Measurements from ENCODE around the gene LMBR1L. TPM values are rescaled to one million over a fixed set of nuclear protein-coding genes. Genes with fewer than 3 reads are reported as not detected.
A peak's percentile ranks its signal among the peaks of the same experiment; 100 is the strongest.

Gene LMBR1L
- total RNA-seq, 1 experiment from 2014 or later: 27.8 TPM

GRCh38 chr12:49051373-49051764, 59.3 kb downstream of the LMBR1L start:
- ChIA-PET CTCF (no interaction called here), POLR2A (no interaction called here)
- Mint-ChIP-seq H3K36me3 (ENCODE audit: insufficient read depth, unreplicated experiment) (peaks cover 81% of the 10 kb centered on the region), H3K4me1 (ENCODE audit: insufficient read depth, unreplicated experiment) (peaks cover 20% of the 10 kb centered on the region), H3K27me3 (ENCODE audit: insufficient read depth, unreplicated experiment) (no peaks in the 10 kb centered on the region), H3K27ac (ENCODE audit: low read depth, unreplicated experiment) (no peak overlapping the region), H3K4me3 (ENCODE audit: unreplicated experiment) (no peak overlapping the region), H3K9me3 (ENCODE audit: unreplicated experiment) (no peaks in the 10 kb centered on the region)
- TF ChIP-seq CTCF (IDR thresholded peaks at IDR 0.05; ENCODE audit: unreplicated experiment): no peak
- DNase-seq (ENCODE audit: unreplicated experiment): no peak
- intact Hi-C loops (cut with micrococcal nuclease): no loop called here
- BruUV-seq (replicated peaks): no TSS peak

GRCh38 chr12:49050507-49051372, 59.9 kb downstream of the LMBR1L start:
- no peak for TF ChIP-seq CTCF (IDR thresholded peaks at IDR 0.05; ENCODE audit: unreplicated experiment)
- peaks cover 88% of the 10 kb centered on the region for H3K36me3 Mint-ChIP-seq (ENCODE audit: insufficient read depth, unreplicated experiment)
- H3K9me3 Mint-ChIP-seq (ENCODE audit: unreplicated experiment): no peaks in the 10 kb centered on the region
- ChIA-PET CTCF (no interaction called here), POLR2A (no interaction called here)
- DNase-seq (ENCODE audit: unreplicated experiment): no peak
- intact Hi-C loops (cut with micrococcal nuclease): no loop called here
- H3K27me3 Mint-ChIP-seq (ENCODE audit: insufficient read depth, unreplicated experiment): no peaks in the 10 kb centered on the region
- no peak overlapping the region for H3K4me3 Mint-ChIP-seq (ENCODE audit: unreplicated experiment)
- peaks cover 14% of the 10 kb centered on the region for H3K4me1 Mint-ChIP-seq (ENCODE audit: insufficient read depth, unreplicated experiment)
- no TSS peak for BruUV-seq (replicated peaks)
- no peak overlapping the region for H3K27ac Mint-ChIP-seq (ENCODE audit: low read depth, unreplicated experiment)

GRCh38 chr12:49049566-49050224, 61.0 kb downstream of the LMBR1L start:
- Mint-ChIP-seq H3K36me3 (ENCODE audit: insufficient read depth, unreplicated experiment) (peaks cover 90% of the 10 kb centered on the region), H3K9me3 (ENCODE audit: unreplicated experiment) (no peaks in the 10 kb centered on the region), H3K4me1 (ENCODE audit: insufficient read depth, unreplicated experiment) (peaks cover 8% of the 10 kb centered on the region), H3K27me3 (ENCODE audit: insufficient read depth, unreplicated experiment) (no peaks in the 10 kb centered on the region), H3K4me3 (ENCODE audit: unreplicated experiment) (no peak overlapping the region), H3K27ac (ENCODE audit: low read depth, unreplicated experiment) (peak overlapping the region; percentile 49)
- intact Hi-C loops (cut with micrococcal nuclease): no loop called here
- CTCF ChIA-PET: no interaction called here
- POLR2A ChIA-PET: no interaction called here
- DNase-seq (ENCODE audit: unreplicated experiment): peak; percentile 50
- BruUV-seq (replicated peaks): TSS peak; percentile 18
- no peak for TF ChIP-seq CTCF (IDR thresholded peaks at IDR 0.05; ENCODE audit: unreplicated experiment)

GRCh38 chr12:49048953-49049352, 61.7 kb downstream of the LMBR1L start:
- POLR2A ChIA-PET: interaction anchor here (0.5 to 1.4 kb wide), 3 partner anchors 10 to 1153 kb away, joined by 4 to 9 read pairs (median 4); no protein-coding TSS in a partner anchor
- H3K4me1 Mint-ChIP-seq (ENCODE audit: insufficient read depth, unreplicated experiment): peaks cover 8% of the 10 kb centered on the region
- H3K27me3 Mint-ChIP-seq (ENCODE audit: insufficient read depth, unreplicated experiment): no peaks in the 10 kb centered on the region
- CTCF ChIA-PET: interaction anchor here (0.6 kb wide), 1 partner anchor 8 kb away, joined by 3 read pairs; no protein-coding TSS in a partner anchor
- H3K36me3 Mint-ChIP-seq (ENCODE audit: insufficient read depth, unreplicated experiment): peaks cover 90% of the 10 kb centered on the region
- no peaks in the 10 kb centered on the region for H3K9me3 Mint-ChIP-seq (ENCODE audit: unreplicated experiment)
- intact Hi-C loops (cut with micrococcal nuclease): no loop called here
- no peak overlapping the region for H3K27ac Mint-ChIP-seq (ENCODE audit: low read depth, unreplicated experiment)
- BruUV-seq (replicated peaks): no TSS peak
- no peak for TF ChIP-seq CTCF (IDR thresholded peaks at IDR 0.05; ENCODE audit: unreplicated experiment)
- H3K4me3 Mint-ChIP-seq (ENCODE audit: unreplicated experiment): no peak overlapping the region
- DNase-seq (ENCODE audit: unreplicated experiment): no peak
